Measurements from ENCODE around the gene CPED1. TPM values are rescaled to one million over a fixed set of nuclear protein-coding genes. Genes with fewer than 3 reads are reported as not detected.

Gene CPED1
- polyA plus RNA-seq, 1 experiment: 52.0 TPM

DNA sequence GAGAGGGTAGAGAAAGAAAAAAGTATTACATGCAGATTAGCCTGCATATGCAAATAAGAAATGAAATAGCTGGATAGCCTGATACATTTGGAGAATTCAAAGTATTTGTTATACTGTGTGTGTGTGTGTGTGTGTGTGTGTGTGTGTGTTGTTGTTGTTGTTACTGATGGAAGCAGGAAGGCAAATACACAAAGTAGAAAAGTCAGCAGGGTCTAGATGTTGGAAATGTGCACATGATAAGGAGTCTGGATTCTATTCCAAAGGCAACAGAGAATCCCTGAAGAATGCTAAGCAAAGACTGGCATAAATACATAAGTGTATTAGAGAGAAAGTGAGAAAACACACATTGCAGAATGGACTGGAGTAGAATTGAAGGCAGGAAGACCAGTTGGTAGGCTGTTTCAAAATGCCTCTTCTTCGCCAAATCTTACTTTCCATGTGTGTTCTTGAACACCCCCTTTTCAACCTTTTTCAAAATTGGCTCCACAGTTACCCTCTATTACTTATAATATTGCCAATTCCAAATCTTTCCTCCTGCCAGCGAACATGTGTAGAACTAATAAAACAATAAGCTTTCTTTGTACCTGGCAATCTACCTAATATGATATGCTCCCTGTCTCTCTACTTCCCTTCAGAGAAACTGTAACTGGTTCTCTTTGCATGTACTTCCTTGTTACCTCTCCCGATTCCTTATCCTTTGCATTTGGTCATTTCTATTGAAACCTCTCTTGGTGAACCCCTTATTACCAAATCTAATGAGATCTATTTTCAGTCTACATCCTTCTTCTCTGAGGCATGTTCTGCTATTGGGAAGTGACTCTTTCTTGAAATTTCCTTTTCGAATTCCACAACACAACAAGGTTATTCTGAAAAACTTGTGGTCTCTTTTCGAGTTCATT is 6.2 kb downstream of the CPED1 start:
- TF ChIP-seq, protein P1, sequence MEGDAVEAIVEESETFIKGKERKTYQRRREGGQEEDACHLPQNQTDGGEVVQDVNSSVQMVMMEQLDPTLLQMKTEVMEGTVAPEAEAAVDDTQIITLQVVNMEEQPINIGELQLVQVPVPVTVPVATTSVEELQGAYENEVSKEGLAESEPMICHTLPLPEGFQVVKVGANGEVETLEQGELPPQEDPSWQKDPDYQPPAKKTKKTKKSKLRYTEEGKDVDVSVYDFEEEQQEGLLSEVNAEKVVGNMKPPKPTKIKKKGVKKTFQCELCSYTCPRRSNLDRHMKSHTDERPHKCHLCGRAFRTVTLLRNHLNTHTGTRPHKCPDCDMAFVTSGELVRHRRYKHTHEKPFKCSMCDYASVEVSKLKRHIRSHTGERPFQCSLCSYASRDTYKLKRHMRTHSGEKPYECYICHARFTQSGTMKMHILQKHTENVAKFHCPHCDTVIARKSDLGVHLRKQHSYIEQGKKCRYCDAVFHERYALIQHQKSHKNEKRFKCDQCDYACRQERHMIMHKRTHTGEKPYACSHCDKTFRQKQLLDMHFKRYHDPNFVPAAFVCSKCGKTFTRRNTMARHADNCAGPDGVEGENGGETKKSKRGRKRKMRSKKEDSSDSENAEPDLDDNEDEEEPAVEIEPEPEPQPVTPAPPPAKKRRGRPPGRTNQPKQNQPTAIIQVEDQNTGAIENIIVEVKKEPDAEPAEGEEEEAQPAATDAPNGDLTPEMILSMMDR (IDR thresholded peaks at IDR 0.05; ENCODE audit: low read depth, low read length): no peak
- no peak overlapping the region for H3K4me3 ChIP-seq (ENCODE audit: low read depth, low read length)
- H3K9me3 ChIP-seq (ENCODE audit: control insufficient read depth, insufficient read depth, low read length): no peaks in the 10 kb centered on the region
- POLR2A ChIA-PET: no interaction called here
- no peaks in the 10 kb centered on the region for H3K27me3 ChIP-seq (ENCODE audit: control insufficient read depth, insufficient read depth, low read length)
- DNase-seq (ENCODE audit: low read depth, low spot score): no peak
- CTCF ChIA-PET: interaction anchor here (1.2 to 2.3 kb wide), 2 partner anchors 8 to 33 kb away, joined by 3 to 12 read pairs; no protein-coding TSS in a partner anchor
- no peak overlapping the region for H3K27ac ChIP-seq (ENCODE audit: low read depth, low read length)

DNA sequence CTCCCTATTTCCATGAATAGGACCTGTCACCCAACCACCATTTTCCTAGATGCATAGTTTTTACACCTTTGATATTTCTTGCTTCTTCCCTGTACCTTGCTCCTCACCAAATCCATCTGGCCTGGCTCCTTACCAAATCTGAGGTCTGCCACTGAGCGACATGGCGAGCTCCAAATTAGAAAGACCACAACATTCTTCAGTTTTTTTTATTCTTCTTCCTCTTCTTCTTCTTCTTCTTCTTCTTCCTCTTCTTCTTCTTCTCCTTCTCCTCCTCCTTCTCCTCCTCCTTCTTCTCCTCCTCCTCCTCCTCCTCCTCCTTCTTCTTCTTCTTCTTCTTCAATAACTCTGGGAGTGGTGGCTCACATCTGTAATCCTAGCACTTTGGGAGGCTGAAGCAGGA is 7.1 kb downstream of the CPED1 start:
- no peak overlapping the region for H3K27ac ChIP-seq (ENCODE audit: low read depth, low read length)
- no peak overlapping the region for H3K4me3 ChIP-seq (ENCODE audit: low read depth, low read length)
- H3K27me3 ChIP-seq (ENCODE audit: control insufficient read depth, insufficient read depth, low read length): no peaks in the 10 kb centered on the region
- ChIA-PET CTCF (interaction anchor here (0.8 to 2.3 kb wide), 5 partner anchors 8 to 113 kb away, joined by 3 to 12 read pairs (median 4); no protein-coding TSS in a partner anchor), POLR2A (no interaction called here)
- no peaks in the 10 kb centered on the region for H3K9me3 ChIP-seq (ENCODE audit: control insufficient read depth, insufficient read depth, low read length)
- no peak for DNase-seq (ENCODE audit: low read depth, low spot score)
- TF ChIP-seq, protein P1 (IDR thresholded peaks at IDR 0.05; ENCODE audit: low read depth, low read length): no peak

DNA sequence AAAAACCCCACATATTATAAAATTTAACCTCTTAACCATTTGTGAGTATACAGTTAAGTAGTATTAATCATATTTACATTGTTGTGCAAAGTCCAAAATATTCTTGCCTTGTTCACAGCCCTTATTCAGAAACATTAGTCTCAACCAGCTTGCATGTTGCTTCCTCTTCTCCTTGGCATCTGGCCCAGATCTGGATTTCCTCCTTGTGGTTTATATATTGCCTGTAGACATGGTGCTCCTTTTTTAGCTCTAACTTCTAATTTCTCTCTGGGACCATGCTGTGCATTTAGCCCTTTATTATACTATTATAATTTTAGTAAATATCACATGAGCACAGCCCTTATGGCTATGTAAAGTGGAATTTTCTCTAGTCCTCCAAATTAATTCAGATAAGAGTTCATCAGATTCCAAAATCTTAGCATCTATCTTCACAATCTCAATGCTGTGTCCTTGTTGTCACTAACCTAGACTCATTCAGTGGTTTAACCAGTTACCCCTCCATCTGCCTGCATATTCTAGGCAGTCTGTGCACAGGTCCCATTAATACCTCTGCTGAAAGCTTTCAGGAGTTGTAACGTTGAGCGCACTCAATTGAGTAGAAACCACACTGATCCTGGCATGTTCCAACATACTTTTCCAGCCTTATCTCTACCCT is 7.9 kb downstream of the CPED1 start:
- CTCF ChIA-PET: interaction anchor here (0.8 to 2.3 kb wide), 5 partner anchors 8 to 112 kb away, joined by 3 to 12 read pairs (median 4); no protein-coding TSS in a partner anchor

DNA sequence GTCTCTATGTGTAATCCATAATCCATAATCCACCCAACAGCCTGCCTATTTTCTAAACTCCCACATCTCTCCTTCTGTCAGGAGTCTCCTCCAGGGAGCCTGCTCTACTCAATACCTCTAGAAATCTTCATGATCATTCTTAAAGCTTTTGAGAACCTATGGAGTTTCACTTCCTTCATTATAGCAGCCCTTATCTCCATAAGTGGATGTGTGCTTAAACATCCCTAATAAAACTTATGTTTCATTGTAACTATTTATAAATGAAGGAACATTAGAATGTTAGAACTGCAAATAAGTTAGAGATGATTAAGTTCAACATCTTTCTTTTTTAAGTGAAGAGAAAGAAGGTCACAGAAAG is 8.5 kb downstream of the CPED1 start:
- CTCF ChIA-PET: interaction anchor here (1.4 to 2.3 kb wide), 2 partner anchors 9 to 10 kb away, joined by 5 to 12 read pairs; no protein-coding TSS in a partner anchor
- Histone ChIP-seq H3K27me3 (ENCODE audit: control insufficient read depth, insufficient read depth, low read length) (no peaks in the 10 kb centered on the region), H3K27ac (ENCODE audit: low read depth, low read length) (no peak overlapping the region), H3K4me3 (ENCODE audit: low read depth, low read length) (no peak overlapping the region), H3K9me3 (ENCODE audit: control insufficient read depth, insufficient read depth, low read length) (no peaks in the 10 kb centered on the region)
- DNase-seq (ENCODE audit: low read depth, low spot score): no peak
- POLR2A ChIA-PET: interaction anchor here (0.7 kb wide), 1 partner anchor 86 kb away, joined by 3 read pairs; no protein-coding TSS in a partner anchor
- TF ChIP-seq, protein P1 (IDR thresholded peaks at IDR 0.05; ENCODE audit: low read depth, low read length): no peak

More for the DNA sequence above, 7.9 kb downstream of the CPED1 start:
- DNase-seq (ENCODE audit: low read depth, low spot score): peak; percentile 81
- TF ChIP-seq, protein P1 (IDR thresholded peaks at IDR 0.05; ENCODE audit: low read depth, low read length): no peak
- POLR2A ChIA-PET: interaction anchor here (0.7 kb wide), 1 partner anchor 87 kb away, joined by 3 read pairs; no protein-coding TSS in a partner anchor
- Histone ChIP-seq H3K27me3 (ENCODE audit: control insufficient read depth, insufficient read depth, low read length) (no peaks in the 10 kb centered on the region), H3K9me3 (ENCODE audit: control insufficient read depth, insufficient read depth, low read length) (no peaks in the 10 kb centered on the region), H3K27ac (ENCODE audit: low read depth, low read length) (no peak overlapping the region), H3K4me3 (ENCODE audit: low read depth, low read length) (no peak overlapping the region)

Data from AG04450 (cell line).